NCI-H2171 (cell line): ENCODE results near the gene TCN1.

Experiments used
- DNase-seq: peaks from one replicate; lab custom pipeline; 2025; lab: John Stamatoyannopoulos, UW

Gene TCN1

DNA sequence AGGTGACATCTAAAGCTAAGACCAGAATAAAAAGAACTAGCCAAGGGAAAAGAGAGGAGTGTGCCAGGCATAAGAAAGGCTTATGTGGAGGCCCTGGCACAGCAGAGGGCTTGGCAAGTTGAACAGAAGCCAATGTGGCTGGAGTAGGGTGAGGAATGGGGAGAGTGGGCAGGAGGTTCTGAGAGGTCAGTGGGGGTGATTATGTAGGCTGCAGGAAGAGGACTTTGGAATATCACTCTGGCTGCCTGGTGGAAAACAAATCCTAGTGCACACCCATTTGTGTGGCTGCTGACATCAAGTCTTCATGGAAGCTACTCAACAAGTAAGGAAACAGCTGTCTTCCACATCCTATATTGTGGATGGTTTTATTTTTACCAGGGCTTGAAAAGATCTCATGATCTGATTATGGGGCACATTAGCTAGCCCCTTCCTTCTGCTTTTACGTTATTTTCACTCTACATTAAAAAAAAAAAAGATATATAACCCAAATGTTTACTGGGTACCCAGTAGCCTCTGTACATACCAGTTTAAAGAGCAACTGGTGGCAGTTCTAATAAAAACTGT lies 59.2 kb downstream of the TCN1 start:
- DNase-seq = no peak

GRCh38 chr11:59804061-59804460 lies 62.2 kb downstream of the TCN1 start:
- no peak for DNase-seq
